ENCODE results near the gene MAGI2.
"Not testable (repeated sequence)": the region's sequence is repeated elsewhere in the genome, so short reads cannot be mapped to it uniquely, and the experiment has no call there.

Gene MAGI2

DNA sequence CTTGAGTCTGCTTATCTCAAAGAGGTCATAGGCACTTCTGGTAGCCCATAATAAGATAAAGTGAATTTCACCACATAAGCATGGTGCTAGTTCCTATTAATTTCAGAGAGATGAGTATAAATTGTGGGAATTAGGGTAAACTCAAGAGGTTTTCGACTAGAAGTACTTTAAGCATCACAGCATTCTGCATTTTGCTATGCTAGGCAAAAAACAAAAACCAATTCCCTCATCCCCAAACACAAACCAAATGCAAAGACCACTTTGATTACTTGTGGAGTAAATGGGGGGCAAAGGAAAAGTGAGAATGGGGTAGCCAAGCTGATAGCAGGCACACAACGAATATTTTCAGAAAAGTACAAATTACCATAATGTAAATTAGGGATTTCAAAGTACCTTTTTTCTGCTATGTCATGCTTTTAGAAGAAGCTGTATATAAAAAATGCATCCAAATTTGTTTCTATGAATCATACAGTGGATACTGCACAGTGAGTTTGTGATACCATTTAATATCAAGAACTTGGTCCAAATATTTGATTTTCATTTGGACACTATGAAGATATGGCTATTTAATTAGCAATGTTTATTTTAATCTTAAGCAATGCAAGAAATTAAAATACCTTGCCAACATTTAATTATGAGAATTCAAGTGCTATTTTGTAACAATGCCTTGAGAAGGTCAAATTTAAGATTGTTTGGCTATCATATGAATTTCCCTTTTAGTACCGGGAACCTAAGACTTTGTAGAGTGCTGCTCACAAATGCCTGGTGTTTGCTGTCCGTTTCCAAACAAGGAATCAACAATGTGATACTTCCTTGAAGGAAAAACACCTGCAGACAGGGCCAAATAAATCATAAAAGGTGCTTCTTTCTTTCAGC lies 1199.4 kb downstream of the MAGI2 start:
- no peak for DNase-seq

DNA sequence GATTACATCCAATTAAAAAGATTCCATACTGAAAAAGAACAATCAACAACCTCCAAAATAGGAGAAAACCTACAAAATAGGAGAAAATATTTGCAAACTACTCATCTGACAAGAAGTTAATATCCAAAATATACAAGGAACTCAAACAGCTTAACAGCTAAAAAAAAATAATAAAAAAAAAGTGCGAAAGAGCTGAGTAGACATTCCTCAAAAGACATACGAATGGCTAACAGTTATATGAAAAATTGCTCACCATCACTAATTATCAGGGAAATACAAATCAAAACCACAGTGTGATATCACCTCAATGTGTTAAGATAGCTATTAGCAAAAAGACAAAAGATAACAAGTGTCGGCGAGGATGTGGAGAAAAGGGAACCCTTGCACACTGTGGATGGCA lies 1204.6 kb downstream of the MAGI2 start:
- no peak for DNase-seq

DNA sequence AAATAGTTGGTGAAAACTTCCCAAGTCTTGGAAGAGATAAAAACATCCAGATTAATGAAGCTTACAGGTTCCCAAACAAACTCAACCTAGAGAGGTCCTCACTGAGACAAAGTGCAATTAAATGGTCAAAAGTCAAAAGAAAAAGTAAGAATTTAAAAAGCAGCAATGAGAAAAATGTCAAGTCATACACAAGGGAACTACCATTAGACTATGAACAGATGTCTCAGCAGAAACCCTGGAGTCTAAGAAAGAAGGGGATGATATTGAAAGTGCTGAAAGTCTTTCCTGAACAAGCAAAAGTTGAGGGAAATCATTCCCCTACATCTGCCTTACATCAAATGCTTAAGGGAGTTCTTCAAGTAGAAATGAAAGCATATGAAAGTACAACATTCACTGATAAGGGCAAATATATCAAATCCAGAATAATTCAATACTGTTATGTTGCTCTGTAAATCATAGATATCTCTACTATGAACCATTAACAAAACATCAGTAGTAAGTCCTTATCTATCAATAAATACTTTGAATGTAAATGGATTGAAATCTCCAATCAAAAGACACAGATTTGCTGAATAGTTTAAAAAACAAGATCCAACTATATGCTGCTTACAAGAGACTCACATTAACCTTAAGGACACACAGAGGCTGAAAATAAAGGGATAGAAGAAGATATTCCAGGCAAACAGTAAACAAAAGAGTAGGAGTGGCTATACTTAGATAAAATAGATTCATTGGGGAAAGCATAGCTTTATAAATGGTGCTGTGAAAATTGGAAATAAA lies 1205.4 kb downstream of the MAGI2 start:
- no peak for DNase-seq

DNA sequence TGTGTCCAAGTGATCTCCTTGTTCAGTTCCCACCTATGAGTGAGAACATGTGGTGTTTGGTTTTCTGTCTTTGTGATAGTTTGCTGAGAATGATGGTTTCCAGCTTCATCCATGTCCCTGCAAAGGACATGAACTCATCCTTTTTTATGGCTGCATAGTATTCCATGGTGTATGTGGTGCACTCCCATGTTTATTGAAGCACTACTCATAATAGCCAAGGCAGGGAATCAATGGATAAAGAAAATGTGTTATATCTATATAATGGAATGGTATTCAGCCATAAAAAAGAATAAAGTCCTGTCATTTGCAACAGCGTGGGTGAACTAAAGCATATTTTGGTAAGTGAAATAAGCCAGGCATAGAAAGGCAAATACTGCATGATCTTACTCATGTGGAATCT lies 1213.3 kb downstream of the MAGI2 start:
- not testable (repeated sequence) for DNase-seq

DNA sequence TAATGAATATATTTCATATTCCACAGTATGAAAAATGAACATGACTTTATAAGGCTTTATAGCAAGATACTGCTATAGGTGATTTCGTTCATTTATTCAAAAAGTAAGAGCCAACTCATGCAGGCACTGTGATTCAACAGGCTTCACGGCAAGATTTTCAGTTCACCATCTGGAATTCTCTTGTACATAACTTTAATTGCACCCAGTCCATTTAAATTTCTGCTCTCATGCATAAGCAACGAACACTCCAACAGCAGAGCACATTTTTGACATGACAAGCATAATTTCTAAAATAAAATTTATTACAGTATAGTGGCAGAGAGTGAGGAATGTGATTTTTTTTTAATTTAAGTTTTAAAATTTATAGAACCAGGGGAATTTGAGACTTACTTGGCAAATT lies 1218.8 kb downstream of the MAGI2 start:
- DNase-seq: no peak

DNA sequence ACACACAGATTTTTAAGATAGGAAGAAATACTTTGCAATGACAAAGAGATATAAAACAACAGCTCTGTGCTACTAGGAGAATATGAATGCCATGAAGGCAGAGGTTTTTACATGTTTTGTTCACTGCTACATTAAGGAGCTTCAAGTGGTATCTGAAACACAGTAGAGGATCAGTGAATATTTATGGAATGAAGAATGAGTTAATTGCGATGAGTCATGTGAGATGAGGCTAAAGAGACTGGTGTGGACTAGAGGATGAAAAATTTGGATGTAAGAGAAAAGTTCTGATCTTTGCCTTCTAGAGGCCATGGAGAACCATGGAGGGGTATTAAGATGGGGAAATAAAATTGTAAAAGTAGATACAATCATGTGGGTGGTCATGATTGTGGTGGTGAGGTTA lies 1220.7 kb downstream of the MAGI2 start:
- DNase-seq: no peak

DNA sequence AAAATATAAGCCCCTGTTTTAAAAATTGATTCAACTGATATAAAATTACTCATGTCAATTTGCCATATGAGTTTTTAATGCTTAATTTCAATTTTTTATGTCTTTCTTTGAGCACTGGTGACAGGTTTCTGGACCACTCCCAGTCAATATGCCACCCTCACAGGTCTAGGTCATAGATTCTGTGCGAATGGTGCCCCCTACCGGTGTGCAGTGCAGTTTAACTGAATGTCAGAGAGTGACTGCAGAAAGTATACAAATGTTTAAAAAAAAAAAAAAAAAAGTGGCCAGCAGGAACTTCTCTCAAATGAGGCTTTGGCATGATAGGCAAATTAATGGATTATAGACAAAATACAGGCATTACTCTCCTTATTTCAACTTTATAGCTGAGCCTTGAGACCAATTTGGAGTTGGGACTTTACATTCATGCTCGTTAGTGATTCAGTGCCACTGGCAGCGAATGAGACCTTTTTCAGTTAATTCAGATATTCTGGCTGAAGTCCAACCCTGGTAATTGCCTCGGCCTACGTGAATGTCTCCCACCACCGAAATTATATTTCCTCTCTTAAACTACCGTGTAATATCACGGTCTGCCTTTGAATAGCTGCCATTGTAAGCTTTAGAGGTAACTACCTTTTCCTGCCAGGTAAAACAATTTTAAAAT lies 1227.3 kb downstream of the MAGI2 start:
- DNase-seq: peak; percentile 1

DNA sequence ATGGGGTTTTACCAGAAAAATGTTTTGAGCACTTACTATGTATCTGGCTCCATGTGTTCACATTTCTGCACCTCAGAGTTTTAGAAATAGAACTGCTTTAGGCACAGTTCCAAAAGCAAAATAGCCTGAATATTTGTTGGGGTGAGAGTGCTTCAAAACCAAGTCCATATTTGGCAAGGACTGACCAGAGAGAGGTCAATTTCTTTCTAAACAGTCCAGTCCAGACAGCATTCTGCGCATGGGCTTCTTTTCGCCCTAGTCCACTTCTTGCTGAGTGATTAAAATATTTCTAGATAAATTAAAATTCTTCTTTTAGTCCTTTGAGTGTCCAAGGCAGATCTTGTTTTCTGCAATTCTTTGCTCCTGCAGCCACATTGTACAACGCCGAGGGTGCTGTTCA lies 1227.9 kb downstream of the MAGI2 start:
- DNase-seq: no peak

DNA sequence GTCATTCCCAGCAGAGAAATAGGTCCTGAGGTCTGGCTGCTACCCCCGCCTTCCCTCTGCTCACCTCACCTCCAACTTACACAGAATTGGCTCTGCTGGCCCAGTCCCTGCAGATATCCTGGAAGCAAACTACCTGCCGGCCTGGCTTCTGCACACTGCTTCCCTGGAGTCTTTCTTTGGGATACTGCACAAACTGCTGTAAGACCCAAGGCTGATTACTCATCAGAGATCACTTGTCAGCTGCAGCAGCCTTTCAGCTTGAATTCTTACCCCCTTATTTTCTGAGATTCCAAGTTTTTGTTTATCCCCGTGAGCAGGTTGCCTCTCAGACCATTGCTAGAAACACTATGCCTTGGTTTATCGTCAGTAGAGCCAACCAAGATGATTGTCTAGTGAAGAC lies 1228.5 kb downstream of the MAGI2 start:
- DNase-seq: no peak

DNA sequence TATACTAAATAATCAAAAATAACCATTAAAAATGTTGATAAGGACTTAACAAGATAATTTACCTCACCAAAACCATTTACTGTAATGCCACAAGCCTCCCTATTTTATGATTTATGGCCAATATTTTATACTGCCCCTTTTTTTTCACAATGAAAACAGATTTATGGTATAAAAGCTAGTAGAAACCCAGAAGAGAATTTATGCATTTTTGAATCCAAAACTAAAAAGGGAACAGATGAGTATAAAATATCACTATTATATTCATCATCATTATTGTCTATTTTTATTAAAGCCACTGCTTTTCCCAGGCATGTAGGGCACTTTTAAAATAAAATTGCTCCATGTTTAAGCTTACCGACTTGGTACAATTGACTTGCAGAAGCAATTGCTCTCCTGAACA lies 1229.9 kb downstream of the MAGI2 start:
- DNase-seq: no peak

DNA sequence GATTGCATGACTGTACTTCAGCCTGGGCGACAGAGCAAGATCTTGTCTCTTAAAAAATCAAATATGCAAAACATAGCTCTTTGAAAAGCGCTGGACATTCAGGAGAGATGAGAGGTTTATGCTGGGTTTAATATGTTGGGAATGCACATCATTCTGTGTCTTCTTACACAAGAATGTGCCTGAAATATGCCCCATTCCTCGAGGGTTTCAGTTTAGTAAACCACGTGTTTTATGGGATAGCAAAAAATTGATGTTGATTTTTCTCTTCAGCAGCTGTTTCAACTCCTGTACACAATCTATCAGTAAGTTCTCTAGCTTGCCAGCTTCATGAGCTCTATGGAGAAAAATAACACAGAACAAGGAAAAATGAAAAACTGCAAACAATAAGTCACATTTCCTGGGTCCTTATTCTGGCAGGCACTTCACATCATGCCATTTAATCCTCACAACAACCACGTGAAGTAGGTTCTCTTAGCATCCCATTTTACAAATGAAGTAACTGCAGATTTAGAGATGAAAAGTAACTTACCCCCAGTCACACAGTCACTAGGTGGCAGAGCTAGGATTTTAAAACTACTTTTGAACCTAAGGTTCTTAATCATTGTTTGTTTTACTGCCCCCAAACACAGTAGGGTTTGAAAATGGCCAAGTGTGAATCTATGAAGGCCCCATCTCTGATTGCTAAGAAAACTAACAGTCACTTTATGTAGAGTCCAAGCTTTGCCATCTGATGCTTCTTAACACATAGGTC lies 1231.3 kb downstream of the MAGI2 start:
- DNase-seq: no peak

DNA sequence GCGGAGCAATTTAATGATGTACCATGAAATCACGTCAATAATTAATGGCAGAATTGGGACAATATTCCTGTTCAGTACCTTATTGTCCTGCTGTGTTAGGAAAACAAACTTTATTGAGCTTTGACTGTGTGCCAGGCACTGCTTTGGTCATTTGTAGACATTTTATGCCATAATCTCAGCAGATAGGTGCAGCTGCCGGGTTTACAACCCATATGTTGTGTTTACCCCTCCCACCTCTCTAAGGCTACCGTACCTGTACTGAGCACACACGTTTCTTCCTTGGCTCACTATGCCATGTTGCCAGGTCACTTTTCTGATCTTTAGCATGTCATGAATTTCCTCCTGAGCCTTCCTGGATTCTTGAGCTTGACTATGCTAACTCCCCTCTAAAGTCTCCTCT lies 1232.7 kb downstream of the MAGI2 start:
- no peak for DNase-seq

DNA sequence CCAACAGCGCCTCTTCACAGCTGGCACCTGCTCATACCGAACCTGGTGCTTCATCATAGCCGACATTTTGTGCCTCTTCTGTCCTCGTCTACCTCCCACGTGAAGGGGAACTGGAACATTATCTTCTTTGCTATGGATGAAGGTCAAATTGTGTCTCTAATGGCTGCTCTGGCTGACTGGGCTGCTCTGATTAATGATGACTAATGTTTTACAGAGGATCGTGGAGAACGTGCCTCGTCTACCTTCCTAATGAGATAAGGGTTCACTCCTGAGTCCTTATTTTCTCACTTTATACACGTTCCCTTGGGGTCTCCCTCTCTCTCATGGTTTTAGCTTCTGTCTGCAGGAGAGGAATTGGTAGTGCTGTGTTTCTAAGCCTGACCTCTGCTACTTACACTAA lies 1234.6 kb downstream of the MAGI2 start:
- DNase-seq: no peak

DNA sequence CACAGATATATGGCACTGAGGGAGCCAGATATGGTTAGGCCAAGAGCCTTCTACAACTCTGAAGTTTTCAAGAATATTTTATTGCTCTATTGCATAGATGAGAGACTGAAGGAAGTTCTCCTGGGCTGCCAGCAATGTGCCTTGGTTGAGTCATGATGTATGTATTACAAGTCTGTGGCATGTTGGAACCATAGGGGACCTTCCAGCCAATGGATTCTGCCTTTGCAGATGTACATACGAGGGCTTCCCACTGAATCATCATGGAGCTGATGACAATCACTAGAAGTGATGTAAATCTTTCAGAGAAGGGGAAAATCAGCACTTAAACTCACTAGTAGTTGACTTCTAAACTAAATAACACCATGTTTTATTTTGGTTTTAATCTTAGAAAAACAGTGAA lies 1235.4 kb downstream of the MAGI2 start:
- no peak for DNase-seq

DNA sequence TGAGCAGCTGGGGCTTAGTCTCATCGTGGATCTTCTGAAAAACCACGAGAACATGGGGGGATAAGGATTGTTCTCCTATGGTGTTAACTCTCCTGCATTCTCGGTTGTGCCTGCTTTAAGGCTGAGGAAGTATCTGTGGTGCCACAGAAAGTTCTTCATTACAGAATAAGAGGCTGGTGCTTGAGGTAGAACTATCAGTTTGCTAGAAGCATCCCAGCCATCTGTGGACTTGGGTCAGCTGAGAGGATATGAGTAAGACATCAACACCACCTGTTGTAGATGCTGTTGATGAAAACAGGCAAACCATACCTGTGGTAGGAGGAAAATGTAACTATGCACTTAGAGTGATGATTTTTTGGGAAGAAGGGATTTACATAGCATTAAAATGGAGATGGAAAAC lies 1238.3 kb downstream of the MAGI2 start:
- DNase-seq: no peak

DNA sequence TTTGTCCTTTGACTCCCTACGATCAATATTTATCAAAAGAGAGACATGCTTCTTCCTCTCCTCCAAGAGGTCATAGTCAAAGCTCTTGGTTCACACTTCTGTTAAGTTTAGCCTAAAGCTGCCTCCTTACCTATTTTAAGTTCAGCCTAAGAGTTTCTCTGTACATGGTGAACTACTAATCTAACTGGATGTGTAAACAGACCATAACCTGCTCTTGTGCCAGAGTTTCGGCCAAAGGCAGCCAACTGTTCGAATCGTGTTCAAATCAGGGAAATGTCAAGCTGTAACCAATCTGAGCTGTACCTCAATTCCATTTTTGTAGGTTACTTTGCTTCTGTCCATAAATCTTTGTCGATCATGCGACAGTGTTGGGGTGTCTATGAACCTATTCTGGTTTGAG lies 1240.1 kb downstream of the MAGI2 start:
- no peak for DNase-seq

DNA sequence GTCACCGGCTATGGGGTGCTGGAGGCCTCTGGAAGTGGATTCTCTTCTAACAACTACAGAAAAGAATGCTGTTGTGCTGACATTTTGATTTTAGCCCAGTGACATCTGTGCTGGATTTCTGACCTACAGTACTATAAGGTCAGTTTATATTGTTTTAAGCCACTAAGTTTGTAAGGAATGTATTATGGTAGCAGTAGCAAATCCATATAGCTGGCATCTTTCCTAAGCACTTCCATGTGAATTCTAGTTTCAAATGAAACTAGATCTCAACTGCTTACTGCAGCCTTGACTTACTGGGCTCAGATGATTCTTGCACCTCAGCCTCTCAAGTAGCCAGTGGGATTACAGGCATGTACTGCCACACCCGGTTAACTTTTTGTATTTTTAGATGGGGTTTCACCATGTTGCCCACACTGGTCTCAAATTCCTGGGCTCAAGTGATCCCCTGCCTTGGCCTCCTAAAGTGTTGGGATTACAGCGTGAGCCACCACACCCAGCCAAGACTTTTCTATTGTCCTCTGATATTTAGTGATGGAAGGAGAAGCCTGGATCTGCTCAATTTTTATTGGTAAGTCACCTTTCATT lies 1240.9 kb downstream of the MAGI2 start:
- DNase-seq: no peak

DNA sequence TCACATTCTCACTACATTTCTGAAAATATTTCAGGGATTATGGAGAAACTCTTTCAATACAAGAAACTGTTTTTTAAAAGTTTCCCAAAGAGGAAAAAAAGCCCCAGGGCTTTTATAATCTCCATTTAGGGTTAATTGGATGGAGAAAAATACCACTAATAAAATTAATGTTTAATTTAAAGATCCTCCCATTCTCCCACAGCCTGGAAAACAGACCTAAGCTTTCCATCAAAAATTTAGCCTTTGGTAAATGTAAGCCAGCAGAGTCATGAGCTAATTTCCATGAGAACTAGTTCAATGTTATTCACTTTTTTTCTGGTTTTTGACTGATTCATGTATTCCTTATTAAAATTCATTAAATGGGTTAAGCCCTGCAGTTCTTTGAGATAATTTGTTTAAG lies 1246.2 kb downstream of the MAGI2 start:
- no peak for DNase-seq

DNA sequence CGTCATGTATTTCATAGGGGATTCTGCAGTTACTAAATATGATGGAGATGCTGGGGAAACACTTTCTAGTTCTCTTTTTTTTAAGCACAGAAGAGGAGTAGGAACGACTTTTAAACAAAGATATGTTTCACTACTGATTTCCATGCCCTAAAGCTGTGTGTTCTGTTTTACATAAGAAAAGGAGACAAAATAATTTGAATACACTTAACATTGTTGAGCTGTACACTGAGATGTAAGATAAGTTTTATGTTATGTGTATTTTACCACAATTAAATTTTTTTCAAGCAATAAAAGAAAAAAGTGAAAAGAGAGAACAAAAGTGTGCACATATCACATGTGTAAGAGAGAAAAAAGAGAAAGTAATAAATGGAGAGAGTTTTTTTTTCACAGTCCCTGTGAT lies 1246.7 kb downstream of the MAGI2 start:
- no peak for DNase-seq

DNA sequence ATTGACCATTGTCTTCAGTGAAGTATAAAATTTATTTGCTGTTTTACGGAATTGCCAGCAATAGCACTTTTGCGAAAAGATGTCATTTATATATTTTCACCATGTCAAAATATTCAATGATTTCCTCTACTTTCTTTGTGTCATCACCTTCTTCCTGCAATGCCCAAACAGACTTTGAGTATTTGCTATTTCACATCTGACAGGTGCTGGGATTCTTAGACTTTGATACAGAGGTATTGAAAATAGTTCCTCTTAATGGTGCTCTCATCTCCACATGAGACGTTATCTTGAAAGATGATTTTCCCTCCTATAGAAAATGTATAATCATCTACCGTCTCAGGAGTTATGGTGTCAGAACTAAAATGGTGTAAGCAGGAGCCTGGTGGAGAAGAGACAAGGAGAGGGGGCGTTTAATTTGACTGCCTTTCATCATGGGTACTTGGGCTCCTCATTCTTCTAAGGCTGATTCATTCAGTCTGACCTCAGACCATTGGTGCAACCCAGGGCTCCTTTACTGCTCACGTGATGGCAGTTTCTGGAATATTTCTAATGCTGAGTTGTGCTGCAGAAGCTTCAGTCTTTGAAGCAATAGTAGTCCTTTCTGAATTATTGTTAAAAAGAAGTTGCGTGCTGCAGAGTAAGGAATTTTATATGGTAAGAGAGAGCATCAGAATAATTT lies 1250.3 kb downstream of the MAGI2 start:
- no peak for DNase-seq

DNA sequence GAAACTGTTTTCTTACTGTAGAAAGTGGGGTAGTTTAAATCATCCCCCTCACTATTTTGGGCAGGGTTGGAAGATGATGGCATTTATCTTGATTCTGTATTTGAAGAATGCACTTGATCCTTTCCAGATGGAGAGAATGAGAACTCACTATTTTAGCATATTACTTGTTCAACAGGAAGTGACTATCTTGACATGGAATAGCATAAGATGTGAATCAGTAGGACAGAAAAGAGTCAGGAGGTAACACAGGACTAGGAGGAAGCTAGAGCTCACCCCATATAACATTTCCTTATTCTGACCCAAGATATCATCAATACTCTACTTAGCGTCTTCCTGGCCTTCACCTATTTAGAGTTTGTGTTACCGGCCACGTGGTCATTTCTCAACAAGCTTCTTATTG lies 1254.7 kb downstream of the MAGI2 start:
- DNase-seq: no peak

DNA sequence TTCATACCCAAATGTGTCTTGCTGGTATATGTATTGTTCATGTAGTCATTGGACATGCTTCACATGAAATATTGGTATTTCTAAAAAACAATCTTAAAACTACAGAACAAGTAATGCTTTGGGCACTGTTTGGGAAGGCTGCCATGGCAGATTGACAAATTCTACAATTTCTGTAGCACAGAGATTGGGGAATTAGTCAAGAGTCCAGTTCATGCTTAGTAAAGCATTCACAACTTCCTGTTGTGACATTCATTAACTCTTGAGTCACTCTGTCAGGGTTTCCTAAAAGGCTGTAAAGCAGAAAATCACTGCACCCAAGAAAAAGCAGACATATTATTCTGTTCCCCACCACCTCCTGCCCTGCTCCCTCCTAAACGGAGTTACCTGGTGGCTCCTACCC lies 1256.0 kb downstream of the MAGI2 start:
- DNase-seq: no peak
